Hair follicle dermal papilla cell (primary cell): ENCODE measurements around the gene TM6SF1. TPM values are rescaled to one million over a fixed set of nuclear protein-coding genes. Genes with fewer than 3 reads are reported as not detected.

Experiments
- small RNA-seq: library from RNA; depleted of rRNA; stranded (forward); fragments of <200 nt; gene quantifications from one replicate; pipeline ENCODE3, GENCODE V24; 2012
- total RNA-seq: library from RNA; depleted of rRNA; stranded (reverse); fragments of >200 nt; gene quantifications from 2 replicates; pipeline ENCODE4 v1.2.3, GENCODE V29; 2012

Gene TM6SF1
- total RNA-seq, result 0.16 TPM in 1 of 2 replicates, not detected in the other

GRCh38 chr15:83106994-83107840 is at the start of gene TM6SF1:
Gene TM6SF1 (plus strand): TSS chr15:83107645. CDS start chr15:83107681, 36 bp downstream.

GRCh38 chr15:83066734-83067637 is 40.5 kb upstream of the TM6SF1 start, which contains the start of gene BTBD1:
Gene BTBD1 (minus strand): TSS chr15:83067252. CDS start chr15:83067151, 101 bp downstream.

Small RNA genes lying within 50 kb of the gene (small RNA-seq; reads per million reads assigned to genes)
- not detected for gene MIR4515

Other genes starting within 250 kb of the TM6SF1 start
- gene HOMER2, start 154.9 kb upstream of the TM6SF1 start, total RNA-seq, result 16.4 and 28.1 TPM in 2 replicates
- 16.9 and 21.3 TPM in 2 replicates for gene RAMAC, start 121.4 kb upstream of the TM6SF1 start, total RNA-seq
- gene C15orf40, start 96.0 kb upstream of the TM6SF1 start, total RNA-seq, result 13.3 and 15.7 TPM in 2 replicates
- gene BTBD1, start 40.4 kb upstream of the TM6SF1 start, total RNA-seq, result 75.0 and 89.6 TPM in 2 replicates
- gene HDGFL3, start 100.2 kb downstream of the TM6SF1 start, total RNA-seq, result 29.8 and 38.6 TPM in 2 replicates
- 20.3 and 37.4 TPM in 2 replicates for gene BNC1, start 177.0 kb downstream of the TM6SF1 start, total RNA-seq